Transverse colon (tissue), 4 donors: ENCODE results near the gene WDR7. TPM values are rescaled to one million over a fixed set of nuclear protein-coding genes. Genes with fewer than 3 reads are reported as not detected.

Experiments used
- DNase-seq: peaks from one replicate; pipeline ENCODE4 v3.0.0-alpha.2; 2019
- H3K27ac ChIP-seq, 4 donors: fragments of 200-600 bp; sonication (generic); 2 replicates each; pipeline ENCODE4 v1.5.1; 2016 to 2018; ENCODE audit warnings: inconsistent platforms in 4 of 4
- H3K27me3 ChIP-seq: fragments of 200-600 bp; sonication (generic); 2 replicates; pipeline ENCODE4 v1.5.1; 2017; ENCODE audit warnings: inconsistent platforms
- H3K36me3 ChIP-seq, 4 donors: fragments of 200-600 bp; sonication (generic); 2 replicates each; pipeline ENCODE4 v1.5.1; 2017 to 2019; ENCODE audit warnings: inconsistent platforms in 4 of 4
- H3K4me1 ChIP-seq, 4 donors: fragments of 200-600 bp; sonication (generic); 2 replicates each; pipeline ENCODE4 v1.5.1; 2017 to 2020; ENCODE audit warnings: inconsistent platforms in 4 of 4
- H3K4me3 ChIP-seq, 4 donors: fragments of 200-600 bp; sonication (generic); 1 replicate in 1 of 4; 2 replicates in 3 of 4; pipeline versions ENCODE4 v1.5.1 to v1.6.1; 2017 to 2019; ENCODE audit warnings: inconsistent platforms in 4 of 4
- H3K9me3 ChIP-seq, 2 donors: fragments of 200-600 bp; sonication (generic); 2 replicates each; pipeline ENCODE4 v1.5.1; 2017 to 2019; ENCODE audit warnings: inconsistent platforms in 2 of 2
- EP300 ChIP-seq: sonication (generic); formaldehyde crosslinking; IDR thresholded peaks from one replicate; pipeline ENCODE4 v1.6.1; 2017; ENCODE audit warnings: antibody characterized with exemption, low read depth
- POLR2A ChIP-seq: fragments of 450-650 bp; IDR thresholded peaks from one replicate; pipeline ENCODE4 v1.6.1; 2016; ENCODE audit warnings: antibody characterized with exemption, mild to moderate bottlenecking, moderate library complexity
- POLR2AphosphoS5 ChIP-seq, 3 donors: sonication (generic); formaldehyde crosslinking; IDR thresholded peaks; one replicate each; pipeline ENCODE4 v1.6.1; 2016; ENCODE audit warnings: antibody characterized with exemption in 3 of 3
- WGBS, 2 donors: methylation state at CpG; one replicate each; pipeline ENCODE4 v1.1.5; 2018; ENCODE audit warnings: low coverage in 1 of 2; 5-methylcytosine and 5-hydroxymethylcytosine counted together
- in situ Hi-C, 4 donors: fragments of 200-750 bp; cut with MboI; loops; one replicate each; pipeline versions ENCODE4 v1.15.0 to v1.15.1; 2017; ENCODE audit warnings: low sequenced_read_pairs in 3 of 4, low pct_ligation_motif_present in 1 of 4, low pct_unique_long_range_greater_than_20kb in 1 of 4
- intact Hi-C: fragments of 100-400 bp; cut with DNase I; formaldehyde crosslinking; loops from one replicate; pipeline ENCODE4 v1.15.1; 2023; ENCODE audit warnings: low total_unique reads
- total RNA-seq, 4 donors: library from RNA; depleted of rRNA; stranded (reverse); fragments of >200 nt; gene quantifications; one replicate each; pipeline ENCODE4 v1.1.0, GENCODE V29; 2016
- TF ChIP-seq, protein P1 (sequence below), 5 experiments: fragments of 200-600 bp in 3 of 5; fragments of 450-650 bp in 2 of 5; sonication (generic) in 3 of 5; IDR thresholded peaks; 1 replicate in 2 of 5; 2 replicates in 3 of 5; pipeline ENCODE4 v1.5.1; 2016 to 2017; ENCODE audit warnings: antibody characterized with exemption in 5 of 5, inconsistent platforms in 3 of 5, mild to moderate bottlenecking in 2 of 5, moderate library complexity in 1 of 5

WDR7 gene
- total RNA-seq, 4 donors from 2014 or later, result 14.9 to 37.5 (median 27.9) TPM

DNA sequence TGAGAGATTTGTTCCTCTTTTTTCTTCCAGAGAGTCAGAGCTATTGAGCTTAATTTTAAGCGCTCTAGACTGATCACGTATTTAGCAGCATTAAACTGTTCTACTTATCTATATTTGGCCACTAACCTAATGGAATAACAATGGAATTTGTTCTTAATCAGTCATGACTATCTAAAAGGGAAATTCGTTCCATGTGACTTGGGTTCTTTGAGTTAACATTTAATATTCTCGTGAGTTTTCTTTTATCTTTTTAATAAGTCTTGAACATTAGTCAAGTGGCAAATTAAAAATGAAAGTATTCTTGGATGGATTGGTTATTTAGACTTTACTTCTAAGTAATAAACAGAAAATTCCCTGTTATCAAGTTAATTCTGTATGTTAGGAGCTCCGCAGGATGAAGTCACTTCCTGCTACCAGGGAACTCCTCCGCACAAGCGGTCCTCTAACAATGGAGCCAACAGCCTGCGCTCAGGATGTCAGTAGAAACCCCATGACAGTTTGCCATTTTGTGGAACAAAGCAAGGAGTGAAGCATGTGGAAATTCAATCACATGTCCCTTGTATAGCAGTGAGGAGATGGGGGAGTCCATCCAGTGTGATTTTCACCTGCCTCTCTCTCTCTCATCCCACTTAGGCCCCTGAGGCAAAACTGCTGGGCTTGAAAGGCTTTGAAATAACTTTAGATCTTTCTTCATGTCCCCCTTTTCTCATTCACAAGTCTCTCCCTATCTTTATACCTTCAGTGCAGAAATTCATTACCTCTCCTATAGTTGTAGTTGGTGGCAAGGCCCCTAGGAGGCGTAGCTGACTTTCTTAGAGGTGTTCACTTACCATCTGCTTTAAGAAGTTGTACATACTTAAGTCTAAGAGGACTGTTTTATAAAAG is 138.1 kb downstream of the WDR7 start:
- in situ Hi-C loops, result no loop called here
- Histone ChIP-seq H3K27me3 (no peaks in the 10 kb centered on the region), H3K4me1 (no peaks in the 10 kb centered on the region), H3K9me3 (no peaks in the 10 kb centered on the region), H3K36me3 (no peaks in the 10 kb centered on the region), H3K27ac (no peak overlapping the region), H3K4me3 (no peak overlapping the region)
- WGBS, 2 donors, result 87 to 92% methylated on average over 6 to 9 of the region's 9 CpGs
- TF ChIP-seq, protein P1, sequence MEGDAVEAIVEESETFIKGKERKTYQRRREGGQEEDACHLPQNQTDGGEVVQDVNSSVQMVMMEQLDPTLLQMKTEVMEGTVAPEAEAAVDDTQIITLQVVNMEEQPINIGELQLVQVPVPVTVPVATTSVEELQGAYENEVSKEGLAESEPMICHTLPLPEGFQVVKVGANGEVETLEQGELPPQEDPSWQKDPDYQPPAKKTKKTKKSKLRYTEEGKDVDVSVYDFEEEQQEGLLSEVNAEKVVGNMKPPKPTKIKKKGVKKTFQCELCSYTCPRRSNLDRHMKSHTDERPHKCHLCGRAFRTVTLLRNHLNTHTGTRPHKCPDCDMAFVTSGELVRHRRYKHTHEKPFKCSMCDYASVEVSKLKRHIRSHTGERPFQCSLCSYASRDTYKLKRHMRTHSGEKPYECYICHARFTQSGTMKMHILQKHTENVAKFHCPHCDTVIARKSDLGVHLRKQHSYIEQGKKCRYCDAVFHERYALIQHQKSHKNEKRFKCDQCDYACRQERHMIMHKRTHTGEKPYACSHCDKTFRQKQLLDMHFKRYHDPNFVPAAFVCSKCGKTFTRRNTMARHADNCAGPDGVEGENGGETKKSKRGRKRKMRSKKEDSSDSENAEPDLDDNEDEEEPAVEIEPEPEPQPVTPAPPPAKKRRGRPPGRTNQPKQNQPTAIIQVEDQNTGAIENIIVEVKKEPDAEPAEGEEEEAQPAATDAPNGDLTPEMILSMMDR (IDR thresholded peaks at IDR 0.05), result peak in 4 of 5 experiments; percentile 12 to 37 (median 32)
- TF ChIP-seq POLR2A, result no peak
- intact Hi-C loops, result no loop called here
- DNase-seq, result peak; percentile 22

DNA sequence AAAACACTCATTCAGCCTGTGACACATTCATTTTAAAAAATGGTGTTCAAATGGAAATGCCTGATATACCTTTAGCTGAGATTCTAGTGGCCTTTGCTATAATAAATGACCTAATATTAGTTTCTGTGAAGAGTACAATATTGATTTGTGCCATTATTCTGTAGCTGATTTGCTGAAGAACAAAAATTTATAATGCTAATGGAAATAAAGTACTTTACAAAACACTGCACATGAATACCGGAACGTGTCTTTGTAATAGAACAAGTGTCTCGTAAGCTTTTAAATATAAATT is 138.7 kb downstream of the WDR7 start:
- in situ Hi-C loops, result no loop called here

GRCh38 chr18:56795381-56795780 is 144.2 kb downstream of the WDR7 start:
- in situ Hi-C loops, result no loop called here
- Histone ChIP-seq H3K27ac (no peak overlapping the region), H3K36me3 (no peaks in the 10 kb centered on the region), H3K27me3 (no peaks in the 10 kb centered on the region), H3K9me3 (no peaks in the 10 kb centered on the region), H3K4me1 (peaks cover 0 to 3% (median 0%) of the 10 kb centered on the region in 4 donors), H3K4me3 (no peak overlapping the region)
- intact Hi-C loops, result no loop called here
- no peak for DNase-seq
- no peak for TF ChIP-seq EP300
- TF ChIP-seq POLR2AphosphoS5 (IDR thresholded peaks at IDR 0.05), result no peak
- TF ChIP-seq, protein P1 (IDR thresholded peaks at IDR 0.05), result no peak
- no peak for TF ChIP-seq POLR2A
- 79 to 83% methylated on average over 1 of the region's 1 CpG for WGBS, 2 donors

More for the DNA sequence above, 138.7 kb downstream of the WDR7 start:
- Histone ChIP-seq H3K9me3 (no peaks in the 10 kb centered on the region), H3K4me1 (no peaks in the 10 kb centered on the region), H3K36me3 (no peaks in the 10 kb centered on the region), H3K27ac (no peak overlapping the region), H3K27me3 (no peaks in the 10 kb centered on the region), H3K4me3 (no peak overlapping the region)
- WGBS, 2 donors, result 98 to 100% methylated on average over 3 of the region's 3 CpGs
- no peak for DNase-seq
- TF ChIP-seq, protein P1 (IDR thresholded peaks at IDR 0.05), result no peak
- TF ChIP-seq POLR2AphosphoS5 (IDR thresholded peaks at IDR 0.05) (no peak), POLR2A (no peak), EP300 (no peak)
- intact Hi-C loops, result no loop called here

- peaks cover 0 to 3% (median 0%) of the 10 kb centered on the region in 4 donors for H3K4me1 ChIP-seq
- H3K4me3 ChIP-seq, result no peak overlapping the region
- H3K27ac ChIP-seq, result no peak overlapping the region
- H3K9me3 ChIP-seq, result no peaks in the 10 kb centered on the region
- WGBS, 2 donors, result 30 to 66% methylated on average over 2 of the region's 2 CpGs
- in situ Hi-C loops (no loop called here), intact Hi-C loops (no loop called here)
- no peak for TF ChIP-seq POLR2A
- TF ChIP-seq EP300, result no peak
- TF ChIP-seq, protein P1 (IDR thresholded peaks at IDR 0.05), result no peak
- no peak for DNase-seq
- no peaks in the 10 kb centered on the region for H3K27me3 ChIP-seq
- no peaks in the 10 kb centered on the region for H3K36me3 ChIP-seq
These were observed 148.6 kb downstream of the WDR7 start for GRCh38 chr18:56799756-56800155.
